HCT116 (cell line): Measurements from ENCODE around the gene LRRC1. TPM values are rescaled to one million over a fixed set of nuclear protein-coding genes. Genes with fewer than 3 reads are reported as not detected.
"Not testable (repeated sequence)": the region's sequence is repeated elsewhere in the genome, so short reads cannot be mapped to it uniquely, and the experiment has no call there.

Experiments
- ATAC-seq: fragments of 200-7000 bp; cut with Tn5 transposase; 2 replicates; pipeline ENCODE4 v1.9.1; 2020; ENCODE audit warnings: mild to moderate bottlenecking, moderate library complexity
- BruUV-seq: library from RNA; stranded (reverse); fragments of 400-500 nt; replicated peaks from 2 replicates; lab custom pipeline; 2021; lab: Mats Ljungman, UMichigan
- CTCF ChIA-PET: fragments of 300-600 bp; sonication (Branson Sonifier 250); formaldehyde crosslinking; loops from one replicate; lab custom pipeline; 2021; ENCODE audit warnings: antibody characterized with exemption; lab: Charles Lee
- POLR2A ChIA-PET: fragments of 300-600, 350-600 bp; sonication (Branson Sonifier 250); formaldehyde crosslinking; loops from one replicate; lab custom pipeline; 2021; ENCODE audit warnings: antibody characterized with exemption; lab: Charles Lee
- RAD21 ChIA-PET, 2 experiments: fragments of 300-600 bp; sonication (Branson Sonifier 250); formaldehyde crosslinking; loops; one replicate each; lab custom pipeline; 2023; ENCODE audit warnings: low total read pairs in 2 of 2; ENCODE audit not compliant: uncharacterized antibody in 2 of 2, unreplicated experiment in 2 of 2, low non-redundant PET in 1 of 2; lab: Charles Lee
- DNase-seq: peaks from one replicate; pipeline ENCODE4 v3.0.0-alpha.2; 2010; ENCODE audit warnings: low read depth, low spot score
- H2AFZ ChIP-seq: fragments of 200-600 bp; shearing (Covaris generic), sonication (generic); 2 replicates; pipeline ENCODE4 v1.6.1; 2017; ENCODE audit warnings: low read depth, mixed run types, mixed read lengths, antibody characterized with exemption, low read length; ENCODE audit not compliant: poor library complexity, severe bottlenecking
- H3K27ac ChIP-seq: 2 replicates; pipeline ENCODE4 v1.5.1; 2012; ENCODE audit warnings: low read depth, low read length
- H3K27me3 ChIP-seq: fragments of 200-600 bp; sonication (generic); 2 replicates; pipeline ENCODE4 v1.6.1; 2016; ENCODE audit warnings: mixed run types, low read length, mixed read lengths; ENCODE audit not compliant: insufficient read depth
- H3K36me3 ChIP-seq, 2 experiments: fragments of 200-500 bp in 1 of 2; fragments of 200-600 bp in 1 of 2; sonication (Bioruptor generic) in 1 of 2; sonication (generic) in 1 of 2; 2 replicates each; pipeline versions ENCODE4 v1.5.1 to v1.6.1; 2014 to 2016; ENCODE audit warnings: low read length in 2 of 2, inconsistent platforms in 1 of 2, mixed read lengths in 1 of 2, mixed run types in 1 of 2; ENCODE audit not compliant: insufficient read depth in 2 of 2, control insufficient read depth in 1 of 2
- H3K4me1 ChIP-seq, 2 experiments: fragments of 200-600 bp in 1 of 2; sonication (generic) in 1 of 2; 2 replicates each; pipeline versions ENCODE4 v1.5.1 to v1.6.1; 2012 to 2017; ENCODE audit warnings: low read length in 2 of 2, inconsistent platforms in 1 of 2, mild to moderate bottlenecking in 1 of 2, mixed read lengths in 1 of 2, mixed run types in 1 of 2, moderate library complexity in 1 of 2; ENCODE audit not compliant: insufficient read depth in 2 of 2, control insufficient read depth in 1 of 2
- H3K4me2 ChIP-seq: fragments of 200-600 bp; sonication (generic); 2 replicates; pipeline ENCODE4 v1.6.1; 2017; ENCODE audit warnings: mixed run types, low read length, mixed read lengths
- H3K4me3 ChIP-seq, 2 experiments: fragments of 200-600 bp in 1 of 2; sonication (generic) in 1 of 2; replicated peaks in 1 of 2; 2 replicates each; pipeline ENCODE4 v1.5.1; 2011 to 2016; ENCODE audit warnings: low read length in 2 of 2, control low read depth in 1 of 2, low read depth in 1 of 2, mild to moderate bottlenecking in 1 of 2, mixed read lengths in 1 of 2, mixed run types in 1 of 2
- H3K79me2 ChIP-seq: fragments of 200-600 bp; sonication (generic); 2 replicates; pipeline ENCODE4 v1.6.1; 2017; ENCODE audit warnings: mild to moderate bottlenecking, mixed run types, low read length, moderate library complexity, mixed read lengths; ENCODE audit not compliant: insufficient read depth
- H3K9ac ChIP-seq: fragments of 200-600 bp; sonication (generic); 2 replicates; pipeline ENCODE4 v1.6.1; 2016; ENCODE audit warnings: low read length, mixed read lengths
- H3K9me2 ChIP-seq: fragments of 200-600 bp; sonication (generic), shearing (Covaris generic); 2 replicates; pipeline ENCODE4 v1.6.1; 2017; ENCODE audit warnings: mixed run types, mild to moderate bottlenecking, moderate library complexity; ENCODE audit not compliant: insufficient read depth
- H3K9me3 ChIP-seq, 2 experiments: fragments of 200-500 bp in 1 of 2; fragments of 200-600 bp in 1 of 2; sonication (Bioruptor generic) in 1 of 2; sonication (generic) in 1 of 2; 2 replicates each; pipeline ENCODE4 v1.6.1; 2014 to 2017; ENCODE audit warnings: low read length in 2 of 2, mixed read lengths in 2 of 2, inconsistent platforms in 1 of 2, low read depth in 1 of 2, mild to moderate bottlenecking in 1 of 2, mixed run types in 1 of 2, moderate library complexity in 1 of 2; ENCODE audit not compliant: control insufficient read depth in 1 of 2, insufficient read depth in 1 of 2
- H4K20me1 ChIP-seq: fragments of 200-600 bp; sonication (generic), shearing (Covaris generic); 2 replicates; pipeline ENCODE4 v1.6.1; 2017; ENCODE audit warnings: mixed run types, mild to moderate bottlenecking, moderate library complexity; ENCODE audit not compliant: insufficient read depth
- CBX3 ChIP-seq: IDR thresholded peaks from 2 replicates; pipeline ENCODE4 v1.6.1; 2012; ENCODE audit warnings: low read depth
- EGR1 ChIP-seq: IDR thresholded peaks from 2 replicates; pipeline ENCODE4 v1.6.1; 2012; ENCODE audit warnings: low read depth
- ELF1 ChIP-seq: IDR thresholded peaks from 2 replicates; pipeline ENCODE4 v1.6.1; 2012; ENCODE audit warnings: low read depth, borderline replicate concordance
- EZH2phosphoT487 ChIP-seq: fragments of 200-600 bp; IDR thresholded peaks from 2 replicates; pipeline ENCODE4 v1.6.1; 2018; ENCODE audit warnings: antibody characterized with exemption, borderline replicate concordance
- FOSL1 ChIP-seq: IDR thresholded peaks from 2 replicates; pipeline ENCODE4 v1.6.1; 2012; ENCODE audit warnings: low read depth
- POLR2AphosphoS5 ChIP-seq: IDR thresholded peaks from 2 replicates; pipeline ENCODE4 v1.6.1; 2011; ENCODE audit warnings: mild to moderate bottlenecking, low read depth, low read length, moderate library complexity
- SIN3A ChIP-seq: IDR thresholded peaks from 2 replicates; pipeline ENCODE4 v1.6.1; 2012; ENCODE audit warnings: low read depth
- SP1 ChIP-seq: IDR thresholded peaks from 2 replicates; pipeline ENCODE4 v1.6.1; 2012; ENCODE audit warnings: low read depth
- SRF ChIP-seq: IDR thresholded peaks from 2 replicates; pipeline ENCODE4 v1.6.1; 2012; ENCODE audit warnings: low read depth
- TCF7L2 ChIP-seq: IDR thresholded peaks from 2 replicates; pipeline ENCODE4 v1.7.0; 2011; ENCODE audit warnings: borderline replicate concordance, inconsistent platforms; ENCODE audit not compliant: insufficient read depth, insufficient read length; ENCODE audit errors: extremely low read depth
- YY1 ChIP-seq: IDR thresholded peaks from 2 replicates; pipeline ENCODE4 v1.6.1; 2011; ENCODE audit warnings: low read length, low read depth, moderate library complexity, mild to moderate bottlenecking; ENCODE audit not compliant: insufficient replicate concordance; ENCODE audit errors: extremely low read depth
- ZFX ChIP-seq: fragments of 450-650 bp; IDR thresholded peaks from 2 replicates; pipeline ENCODE4 v1.6.1; 2017
- ZNF274 ChIP-seq: fragments of 200-500 bp; sonication (Bioruptor generic); IDR thresholded peaks from 2 replicates; pipeline ENCODE4 v1.6.1; 2014; ENCODE audit warnings: mild to moderate bottlenecking, low read depth, low read length, inconsistent platforms
- intact Hi-C: fragments of 100-400 bp; cut with micrococcal nuclease; formaldehyde crosslinking; loops from 2 replicates; pipeline ENCODE4 v1.10.0; 2022
- total RNA-seq: library from RNA; stranded (reverse); gene quantifications from one replicate; pipeline ENCODE4 v1.2.1, GENCODE V29; 2021; ENCODE audit not compliant: unreplicated experiment
- TF ChIP-seq, protein P1 (sequence below): IDR thresholded peaks from 2 replicates; pipeline ENCODE4 v1.6.1; 2012

The LRRC1 gene
- total RNA-seq, 1 experiment from 2014 or later = 19.8 TPM

DNA sequence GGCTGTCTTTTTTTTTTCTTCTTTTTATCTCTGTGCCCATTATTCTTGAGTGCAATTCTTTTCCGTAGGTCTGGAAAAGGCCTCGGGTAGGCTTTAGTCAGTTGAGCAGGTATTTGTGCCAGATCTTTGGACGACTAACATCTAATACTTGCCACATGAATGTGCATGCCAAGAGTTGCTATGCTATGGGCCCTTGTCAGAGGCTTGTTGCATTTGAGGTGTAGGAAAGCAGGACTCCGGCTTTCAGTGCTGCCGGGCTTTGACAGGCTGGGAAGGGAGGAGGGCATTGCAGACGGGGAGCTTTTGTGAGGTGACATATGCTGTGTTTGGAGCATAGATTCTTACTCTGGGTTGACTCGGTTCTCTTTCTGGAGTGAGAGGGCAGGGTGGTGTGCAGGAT, 10.2 kb downstream of the LRRC1 start:
- DNase-seq = no peak
- no peaks in the 10 kb centered on the region for H3K9me3 ChIP-seq
- intact Hi-C loops = no loop called here
- RAD21 ChIA-PET = no interaction called here
- no peak overlapping the region for H3K4me3 ChIP-seq
- H3K27ac ChIP-seq = no peak overlapping the region
- no peaks in the 10 kb centered on the region for H3K9me2 ChIP-seq
- no peaks in the 10 kb centered on the region for H3K36me3 ChIP-seq
- H3K4me2 ChIP-seq = no peak overlapping the region
- H4K20me1 ChIP-seq = peaks cover 3% of the 10 kb centered on the region; the same call in 1 of the 2 replicates
- no peaks in the 10 kb centered on the region for H3K27me3 ChIP-seq
- TF ChIP-seq SRF = no peak
- TF ChIP-seq, protein P1, sequence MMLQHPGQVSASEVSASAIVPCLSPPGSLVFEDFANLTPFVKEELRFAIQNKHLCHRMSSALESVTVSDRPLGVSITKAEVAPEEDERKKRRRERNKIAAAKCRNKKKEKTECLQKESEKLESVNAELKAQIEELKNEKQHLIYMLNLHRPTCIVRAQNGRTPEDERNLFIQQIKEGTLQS = no peak
- TF ChIP-seq ZNF274 = no peak
- TF ChIP-seq EZH2phosphoT487 = no peak
- TF ChIP-seq CBX3 = no peak
- TF ChIP-seq TCF7L2 = no peak
- no peak for TF ChIP-seq EGR1
- TF ChIP-seq SIN3A = no peak
- TF ChIP-seq POLR2AphosphoS5 = no peak
- TF ChIP-seq ELF1 = no peak
- no peak for TF ChIP-seq ZFX
- TF ChIP-seq SP1 = no peak
- TF ChIP-seq FOSL1 = no peak
- TF ChIP-seq, all 23 proteins: peak for 0
- no TSS peak for BruUV-seq
- no peak overlapping the region for H2AFZ ChIP-seq
- H3K79me2 ChIP-seq = peaks cover 74% of the 10 kb centered on the region
- no peak for ATAC-seq
- no peak overlapping the region for H3K9ac ChIP-seq
- POLR2A ChIA-PET = interaction anchor here (1.4 kb wide), 1 partner anchor 10 kb away, joined by 4 read pairs; the partner anchor contains the start of gene LRRC1
- CTCF ChIA-PET = no interaction called here
- peaks cover 4 to 13% of the 10 kb centered on the region in 2 experiments; a peak in 2 of 4 replicates for H3K4me1 ChIP-seq

DNA sequence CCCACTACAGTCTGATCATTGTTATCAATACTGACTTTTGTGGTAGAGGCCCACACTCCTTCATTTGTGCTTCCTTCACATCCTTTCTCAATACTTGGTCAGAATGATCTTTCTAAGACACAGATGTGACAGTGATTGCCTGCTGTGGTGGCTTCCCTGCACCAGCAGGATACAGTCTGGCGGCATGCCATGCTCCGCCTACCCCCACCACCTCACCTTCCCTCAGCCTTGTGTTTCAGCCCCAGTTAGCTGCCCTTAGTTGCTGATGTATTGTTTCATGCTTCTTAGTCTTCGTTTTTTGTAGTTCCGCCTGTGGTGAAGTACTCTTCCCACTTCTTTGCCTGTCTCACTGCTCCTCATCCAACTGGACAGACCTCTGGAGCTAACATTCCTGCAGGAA, 10.9 kb downstream of the LRRC1 start:
- Histone ChIP-seq H3K4me1 (peaks cover 4 to 15% of the 10 kb centered on the region in 2 experiments), H2AFZ (no peak overlapping the region), H3K27ac (no peak overlapping the region), H3K79me2 (peaks cover 72% of the 10 kb centered on the region), H4K20me1 (peaks cover 3% of the 10 kb centered on the region; the same call in 1 of the 2 replicates), H3K4me2 (no peak overlapping the region), H3K9ac (no peak overlapping the region), H3K9me3 (no peaks in the 10 kb centered on the region), H3K9me2 (no peaks in the 10 kb centered on the region), H3K36me3 (no peaks in the 10 kb centered on the region), H3K27me3 (no peaks in the 10 kb centered on the region), H3K4me3 (no peak overlapping the region)
- BruUV-seq = no TSS peak
- DNase-seq = no peak
- intact Hi-C loops = no loop called here
- no peak for ATAC-seq
- POLR2A ChIA-PET = interaction anchor here (1.4 kb wide), 1 partner anchor 11 kb away, joined by 4 read pairs; the partner anchor contains the start of gene LRRC1
- CTCF ChIA-PET = no interaction called here
- RAD21 ChIA-PET = no interaction called here
- TF ChIP-seq YY1 = no peak
- TF ChIP-seq SP1 = no peak

- H3K9me2 ChIP-seq, H3K36me3 ChIP-seq, intact Hi-C loops, H3K4me3 ChIP-seq, RAD21 ChIA-PET, H3K9me3 ChIP-seq, CTCF ChIA-PET, ATAC-seq, POLR2A ChIA-PET, H3K27ac ChIP-seq, H3K27me3 ChIP-seq, H4K20me1 ChIP-seq, DNase-seq, H3K4me2 ChIP-seq, BruUV-seq, H2AFZ ChIP-seq, H3K9ac ChIP-seq: not testable (repeated sequence)
- H3K4me1 ChIP-seq = peaks cover 16 to 26% of the 10 kb centered on the region in 2 experiments
- H3K79me2 ChIP-seq = peaks cover 62% of the 10 kb centered on the region
These were observed 12.8 kb downstream of the LRRC1 start for GRCh38 chr6:53807606-53808005.
